ENCODE measurements around the gene PRKCD. TPM values are rescaled to one million over a fixed set of nuclear protein-coding genes. Genes with fewer than 3 reads are reported as not detected.

Gene PRKCD
- total and polyA plus RNA-seq, 11 donors, result 5.3 to 44.5 (median 11.6) TPM

DNA sequence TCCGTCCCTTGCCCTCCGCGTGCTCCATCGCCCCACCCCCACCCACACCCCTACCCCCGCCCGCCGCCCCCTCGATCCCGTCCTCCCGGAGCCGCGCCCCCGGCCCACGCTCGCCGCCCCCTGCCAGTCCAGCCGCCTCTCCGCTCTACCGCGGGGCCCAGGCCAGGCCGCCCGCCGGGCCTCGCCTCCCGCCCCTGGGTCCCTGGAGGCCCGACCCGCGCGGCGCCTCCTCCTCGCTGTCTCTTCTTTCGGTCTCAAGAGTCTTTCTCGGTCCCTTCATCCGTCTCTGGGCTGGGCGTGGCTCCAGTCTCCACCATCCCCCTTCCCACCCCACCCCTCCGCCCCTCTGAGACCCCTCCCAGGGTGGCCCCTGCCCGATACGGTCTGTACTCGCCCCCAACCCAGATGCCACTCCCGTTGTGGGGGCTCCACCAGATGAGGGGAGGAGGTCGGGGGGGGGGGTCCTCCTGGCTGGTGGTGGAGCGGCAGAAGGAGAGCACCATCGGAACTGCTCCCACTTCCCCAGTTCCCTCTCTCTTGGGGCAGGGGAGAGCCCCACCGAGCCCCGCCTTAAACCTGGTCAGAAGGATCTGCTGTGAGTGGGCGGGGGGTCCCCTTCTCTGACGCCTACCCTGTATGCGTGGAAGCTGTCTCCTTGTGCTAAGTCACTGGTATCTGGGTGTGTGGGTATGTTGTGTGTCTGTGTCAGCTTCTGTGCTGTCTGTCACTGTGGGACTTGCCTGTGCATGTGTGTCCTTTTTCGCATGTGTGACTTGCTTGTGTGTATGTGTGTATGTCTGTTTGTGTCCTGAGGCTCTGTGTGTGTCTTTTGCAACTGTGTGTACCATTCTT is 1.0 kb downstream of the PRKCD start:
- TF ChIP-seq POLR2A (IDR thresholded peaks at IDR 0.05), result no peak
- TF ChIP-seq, protein P1, sequence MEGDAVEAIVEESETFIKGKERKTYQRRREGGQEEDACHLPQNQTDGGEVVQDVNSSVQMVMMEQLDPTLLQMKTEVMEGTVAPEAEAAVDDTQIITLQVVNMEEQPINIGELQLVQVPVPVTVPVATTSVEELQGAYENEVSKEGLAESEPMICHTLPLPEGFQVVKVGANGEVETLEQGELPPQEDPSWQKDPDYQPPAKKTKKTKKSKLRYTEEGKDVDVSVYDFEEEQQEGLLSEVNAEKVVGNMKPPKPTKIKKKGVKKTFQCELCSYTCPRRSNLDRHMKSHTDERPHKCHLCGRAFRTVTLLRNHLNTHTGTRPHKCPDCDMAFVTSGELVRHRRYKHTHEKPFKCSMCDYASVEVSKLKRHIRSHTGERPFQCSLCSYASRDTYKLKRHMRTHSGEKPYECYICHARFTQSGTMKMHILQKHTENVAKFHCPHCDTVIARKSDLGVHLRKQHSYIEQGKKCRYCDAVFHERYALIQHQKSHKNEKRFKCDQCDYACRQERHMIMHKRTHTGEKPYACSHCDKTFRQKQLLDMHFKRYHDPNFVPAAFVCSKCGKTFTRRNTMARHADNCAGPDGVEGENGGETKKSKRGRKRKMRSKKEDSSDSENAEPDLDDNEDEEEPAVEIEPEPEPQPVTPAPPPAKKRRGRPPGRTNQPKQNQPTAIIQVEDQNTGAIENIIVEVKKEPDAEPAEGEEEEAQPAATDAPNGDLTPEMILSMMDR (IDR thresholded peaks at IDR 0.05), result no peak
- WGBS, 4 donors, result 16 to 20% (median 17%) methylated on average over 30 to 49 of the region's 49 CpGs
- intact Hi-C loops (cut with DNase I), result loop anchor here in 5 of 10 donors (2.0 to 5.0 kb wide), 3 partner anchors 31 to 40 kb away; partner anchors contain the start of gene RFT1 (in 2 of the 5)
- no peaks in the 10 kb centered on the region for H3K27me3 ChIP-seq
- H3K4me3 ChIP-seq, result peak overlapping the region; percentile 39 to 98 (median 88)
- peaks cover 10 to 74% (median 30%) of the 10 kb centered on the region in 12 donors for H3K4me1 ChIP-seq
- DNase-seq (peak in 4 of 5 donors; percentile 46 to 67 (median 51)), ATAC-seq (peak in 1 of 4 donors; percentile 6)
- H3K36me3 ChIP-seq, result no peaks in the 10 kb centered on the region
- no peaks in the 10 kb centered on the region for H3K9me3 ChIP-seq
- H3K27ac ChIP-seq, result peak overlapping the region in 11 of 12 donors; percentile 50 to 92 (median 84)

DNA sequence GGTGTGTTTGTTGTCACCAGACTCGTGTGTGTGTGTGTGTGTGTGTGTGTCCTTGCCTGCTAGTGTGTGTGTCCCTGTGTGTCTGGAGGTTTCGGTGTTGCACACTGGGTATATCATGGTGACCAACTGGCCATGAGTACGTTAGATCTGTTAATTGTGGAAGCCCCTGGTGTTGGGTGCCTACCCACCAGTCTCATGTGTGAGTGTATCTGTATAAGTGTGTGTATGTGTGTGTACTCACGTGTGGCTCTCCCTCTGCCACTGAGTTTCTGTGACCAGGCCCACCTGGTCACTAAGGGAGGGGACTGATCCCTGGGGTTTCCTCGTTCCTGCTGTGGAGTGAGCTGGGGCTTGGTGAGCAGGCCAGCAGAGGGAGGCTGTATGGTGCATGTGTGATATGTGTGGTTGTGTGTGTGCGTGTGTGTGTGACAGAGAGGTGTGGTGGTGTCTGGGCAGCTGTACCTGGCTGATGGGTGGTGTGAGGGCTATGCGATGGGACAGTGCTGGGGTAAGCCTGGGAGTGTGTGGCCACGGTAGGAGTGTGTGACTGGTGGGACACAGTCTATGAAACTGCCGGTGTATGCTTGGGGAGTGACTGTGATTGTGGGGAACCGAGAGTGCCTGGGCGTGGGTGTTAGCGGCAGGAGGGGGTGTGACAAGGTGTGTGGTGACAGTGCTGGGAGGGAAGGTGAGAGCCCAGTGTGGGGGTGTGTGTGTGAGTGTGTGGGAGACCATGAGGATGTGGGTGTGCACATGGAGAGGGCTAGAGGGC is 1.8 kb downstream of the PRKCD start:
- H3K9me3 ChIP-seq, result no peaks in the 10 kb centered on the region
- WGBS, 4 donors, result 70 to 80% (median 74%) methylated on average over 12 of the region's 12 CpGs
- TF ChIP-seq POLR2A (IDR thresholded peaks at IDR 0.05), result no peak
- H3K4me1 ChIP-seq, result peaks cover 10 to 82% (median 35%) of the 10 kb centered on the region in 12 donors
- H3K4me3 ChIP-seq, result peak overlapping the region in 8 of 12 donors; percentile 74 to 98 (median 89)
- H3K27ac ChIP-seq, result peak overlapping the region in 6 of 12 donors; percentile 80 to 92 (median 86)
- DNase-seq (no peak), ATAC-seq (no peak)
- H3K36me3 ChIP-seq, result no peaks in the 10 kb centered on the region
- no peaks in the 10 kb centered on the region for H3K27me3 ChIP-seq
- intact Hi-C loops (cut with DNase I), result loop anchor here in 3 of 10 donors (5.0 kb wide), 2 partner anchors 36 to 41 kb away; no protein-coding TSS in a partner anchor

DNA sequence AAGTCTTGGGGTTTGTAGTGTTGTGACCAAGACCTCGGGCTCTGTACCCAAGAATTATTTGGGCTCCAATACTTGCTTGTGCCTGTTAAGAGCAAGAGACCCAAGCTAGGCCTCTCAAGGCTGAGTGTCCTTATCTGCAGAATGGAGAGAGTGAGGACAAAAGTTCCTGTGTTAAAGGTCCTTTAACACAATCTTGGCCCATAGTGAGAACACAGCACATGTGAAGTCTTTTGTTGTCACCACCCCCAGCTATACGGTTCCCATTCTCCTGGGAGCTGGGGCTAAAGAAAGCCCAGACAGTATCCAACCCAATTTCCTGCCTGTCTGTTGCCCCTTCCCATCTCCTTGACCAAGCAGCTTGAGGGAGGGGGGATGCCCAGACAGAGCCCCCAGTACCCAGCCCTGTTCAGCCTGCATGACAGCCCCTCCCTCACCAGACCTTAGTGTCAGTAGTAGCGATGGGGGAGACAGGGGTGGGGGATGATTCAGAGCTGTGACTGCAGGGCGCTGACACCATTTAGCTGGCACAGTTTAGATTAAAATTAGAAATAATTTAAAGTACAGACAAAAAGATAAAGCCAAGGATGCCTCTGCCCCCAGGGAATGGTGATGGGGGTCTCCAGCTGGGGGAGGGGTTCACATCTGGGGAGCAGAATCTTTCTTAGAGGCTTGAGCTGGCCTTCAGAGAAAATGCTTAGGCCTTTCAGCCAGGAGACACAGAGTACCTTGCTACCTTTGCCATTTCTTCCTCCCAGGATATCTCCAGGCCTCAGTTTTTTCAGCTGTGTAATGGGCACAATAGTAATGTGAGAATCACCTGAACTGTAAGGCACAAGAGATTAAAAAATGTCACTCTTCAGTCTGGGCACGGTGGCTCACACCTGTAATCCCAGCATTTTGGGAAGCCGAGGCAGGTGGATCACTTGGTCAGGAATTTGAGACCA is 2.7 kb downstream of the PRKCD start:
- no peak for DNase-seq
- 74 to 78% (median 77%) methylated on average over 6 of the region's 6 CpGs for WGBS, 4 donors
- peak overlapping the region in 2 of 12 donors; percentile 92 to 97 for H3K4me3 ChIP-seq

More for the DNA sequence above, 2.7 kb downstream of the PRKCD start:
- peak overlapping the region in 2 of 12 donors; percentile 9 to 15 for H3K27ac ChIP-seq
- intact Hi-C loops (cut with DNase I), result loop anchor here in 3 of 10 donors (5.0 kb wide), 2 partner anchors 36 to 41 kb away; no protein-coding TSS in a partner anchor
- H3K4me1 ChIP-seq, result peaks cover 10 to 81% (median 34%) of the 10 kb centered on the region in 12 donors
- no peaks in the 10 kb centered on the region for H3K36me3 ChIP-seq
- no peak for TF ChIP-seq POLR2A (IDR thresholded peaks at IDR 0.05)
- TF ChIP-seq, protein P1 (IDR thresholded peaks at IDR 0.05), result no peak
- no peaks in the 10 kb centered on the region for H3K9me3 ChIP-seq
- no peak for ATAC-seq
- no peaks in the 10 kb centered on the region for H3K27me3 ChIP-seq
